Gastroesophageal sphincter (tissue), 4 donors: ENCODE data around the gene CHRNA4. TPM values are rescaled to one million over a fixed set of nuclear protein-coding genes. Genes with fewer than 3 reads are reported as not detected.

ENCODE experiments used
- ATAC-seq: fragments of 150-250 bp; one replicate; pipeline ENCODE4 v1.9.1; 2016; ENCODE audit warnings: mild to moderate bottlenecking, moderate library complexity
- H3K27ac ChIP-seq, 4 donors: fragments of 200-600 bp; sonication (generic) in 3 of 4; 1 replicate in 3 of 4; 2 replicates in 1 of 4; pipeline ENCODE4 v1.5.1; 2016 to 2019
- H3K27me3 ChIP-seq: fragments of 200-600 bp; sonication (generic); one replicate; pipeline ENCODE4 v1.5.1; 2019
- H3K36me3 ChIP-seq, 2 donors: fragments of 200-600 bp; sonication (generic); one replicate each; pipeline ENCODE4 v1.5.1; 2019; ENCODE audit warnings: control low read depth in 1 of 2
- H3K4me1 ChIP-seq, 3 donors: fragments of 200-600 bp; sonication (generic); 1 replicate in 2 of 3; 2 replicates in 1 of 3; pipeline ENCODE4 v1.5.1; 2016 to 2019; ENCODE audit warnings: control low read depth in 2 of 3
- H3K4me3 ChIP-seq, 2 donors: fragments of 200-600 bp; sonication (generic); one replicate each; pipeline ENCODE4 v1.5.1; 2019; ENCODE audit warnings: mild to moderate bottlenecking in 1 of 2, moderate library complexity in 1 of 2
- H3K9me3 ChIP-seq, 3 donors: fragments of 200-600 bp; sonication (generic); one replicate each; pipeline ENCODE4 v1.5.1; 2017 to 2019; ENCODE audit warnings: control low read depth in 2 of 3
- EP300 ChIP-seq: sonication (generic); formaldehyde crosslinking; IDR thresholded peaks from one replicate; pipeline ENCODE4 v1.6.1; 2017; ENCODE audit warnings: antibody characterized with exemption, mild to moderate bottlenecking
- POLR2A ChIP-seq, 2 donors: fragments of 450-650 bp; IDR thresholded peaks; one replicate each; pipeline ENCODE4 v1.6.1; 2017; ENCODE audit warnings: antibody characterized with exemption in 2 of 2, mild to moderate bottlenecking in 2 of 2, moderate library complexity in 1 of 2
- POLR2AphosphoS5 ChIP-seq: sonication (generic); formaldehyde crosslinking; IDR thresholded peaks from one replicate; pipeline ENCODE4 v1.6.1; 2017; ENCODE audit warnings: antibody characterized with exemption
- WGBS, 2 donors: methylation state at CpG; one replicate each; pipeline ENCODE4 v1.1.5; 2018; ENCODE audit warnings: low coverage in 1 of 2; 5-methylcytosine and 5-hydroxymethylcytosine counted together
- total RNA-seq, 4 donors: library from RNA; depleted of rRNA; stranded (reverse); fragments of >200 nt; gene quantifications; one replicate each; pipeline ENCODE4 v1.1.0, GENCODE V29; 2016
- TF ChIP-seq, protein P1 (sequence below), 4 experiments: fragments of 200-600 bp in 2 of 4; fragments of 450-650 bp in 2 of 4; sonication (generic) in 1 of 4; IDR thresholded peaks; one replicate each; pipeline ENCODE4 v1.5.1; 2017 to 2019; ENCODE audit warnings: antibody characterized with exemption in 4 of 4, mild to moderate bottlenecking in 2 of 4, moderate library complexity in 2 of 4

CHRNA4 gene
- total RNA-seq, 4 donors from 2014 or later, result not detected

DNA sequence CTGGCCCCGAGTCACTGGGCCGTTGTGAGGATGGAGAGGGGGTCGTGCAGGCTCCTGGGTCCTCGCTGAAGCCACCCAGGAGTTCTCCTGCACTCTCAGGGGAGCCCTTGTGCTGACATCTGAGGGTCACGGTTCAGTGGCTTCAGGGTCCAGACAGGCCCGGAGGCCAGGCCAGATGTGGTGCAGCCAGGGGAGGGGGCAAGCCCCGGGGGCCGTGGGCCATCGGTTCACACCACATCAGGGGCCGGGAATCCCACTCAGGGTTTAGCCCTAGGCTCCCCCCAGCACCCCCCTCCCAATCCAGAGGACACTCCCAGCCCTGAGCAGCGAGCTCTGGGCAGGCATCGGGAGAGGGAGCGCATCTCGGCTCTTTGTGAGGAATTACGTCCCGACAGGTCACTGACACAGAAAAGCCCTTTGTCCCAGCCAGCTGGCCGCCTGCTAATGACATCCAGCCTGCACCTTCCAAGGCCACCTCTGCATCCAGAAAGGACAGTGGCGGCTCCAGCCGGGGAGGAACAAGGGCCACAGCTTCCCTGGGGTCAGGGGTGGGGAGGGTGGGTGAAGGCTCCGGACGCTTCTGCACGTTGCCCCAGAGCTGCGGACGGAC lies 6.4 kb upstream of the CHRNA4 start:
- ATAC-seq, result no peak
- H3K4me1 ChIP-seq, result no peaks in the 10 kb centered on the region
- H3K9me3 ChIP-seq, result no peaks in the 10 kb centered on the region
- H3K27me3 ChIP-seq, result peaks cover 89% of the 10 kb centered on the region
- no peak overlapping the region for H3K27ac ChIP-seq
- TF ChIP-seq EP300, result no peak
- TF ChIP-seq, protein P1, sequence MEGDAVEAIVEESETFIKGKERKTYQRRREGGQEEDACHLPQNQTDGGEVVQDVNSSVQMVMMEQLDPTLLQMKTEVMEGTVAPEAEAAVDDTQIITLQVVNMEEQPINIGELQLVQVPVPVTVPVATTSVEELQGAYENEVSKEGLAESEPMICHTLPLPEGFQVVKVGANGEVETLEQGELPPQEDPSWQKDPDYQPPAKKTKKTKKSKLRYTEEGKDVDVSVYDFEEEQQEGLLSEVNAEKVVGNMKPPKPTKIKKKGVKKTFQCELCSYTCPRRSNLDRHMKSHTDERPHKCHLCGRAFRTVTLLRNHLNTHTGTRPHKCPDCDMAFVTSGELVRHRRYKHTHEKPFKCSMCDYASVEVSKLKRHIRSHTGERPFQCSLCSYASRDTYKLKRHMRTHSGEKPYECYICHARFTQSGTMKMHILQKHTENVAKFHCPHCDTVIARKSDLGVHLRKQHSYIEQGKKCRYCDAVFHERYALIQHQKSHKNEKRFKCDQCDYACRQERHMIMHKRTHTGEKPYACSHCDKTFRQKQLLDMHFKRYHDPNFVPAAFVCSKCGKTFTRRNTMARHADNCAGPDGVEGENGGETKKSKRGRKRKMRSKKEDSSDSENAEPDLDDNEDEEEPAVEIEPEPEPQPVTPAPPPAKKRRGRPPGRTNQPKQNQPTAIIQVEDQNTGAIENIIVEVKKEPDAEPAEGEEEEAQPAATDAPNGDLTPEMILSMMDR (IDR thresholded peaks at IDR 0.05), result no peak
- no peak overlapping the region for H3K4me3 ChIP-seq
- H3K36me3 ChIP-seq, result no peaks in the 10 kb centered on the region
- 79% methylated on average over 10 of the region's 24 CpGs; no CpG with 5 or more reads in 1 of the 2 donors for WGBS, 2 donors

DNA sequence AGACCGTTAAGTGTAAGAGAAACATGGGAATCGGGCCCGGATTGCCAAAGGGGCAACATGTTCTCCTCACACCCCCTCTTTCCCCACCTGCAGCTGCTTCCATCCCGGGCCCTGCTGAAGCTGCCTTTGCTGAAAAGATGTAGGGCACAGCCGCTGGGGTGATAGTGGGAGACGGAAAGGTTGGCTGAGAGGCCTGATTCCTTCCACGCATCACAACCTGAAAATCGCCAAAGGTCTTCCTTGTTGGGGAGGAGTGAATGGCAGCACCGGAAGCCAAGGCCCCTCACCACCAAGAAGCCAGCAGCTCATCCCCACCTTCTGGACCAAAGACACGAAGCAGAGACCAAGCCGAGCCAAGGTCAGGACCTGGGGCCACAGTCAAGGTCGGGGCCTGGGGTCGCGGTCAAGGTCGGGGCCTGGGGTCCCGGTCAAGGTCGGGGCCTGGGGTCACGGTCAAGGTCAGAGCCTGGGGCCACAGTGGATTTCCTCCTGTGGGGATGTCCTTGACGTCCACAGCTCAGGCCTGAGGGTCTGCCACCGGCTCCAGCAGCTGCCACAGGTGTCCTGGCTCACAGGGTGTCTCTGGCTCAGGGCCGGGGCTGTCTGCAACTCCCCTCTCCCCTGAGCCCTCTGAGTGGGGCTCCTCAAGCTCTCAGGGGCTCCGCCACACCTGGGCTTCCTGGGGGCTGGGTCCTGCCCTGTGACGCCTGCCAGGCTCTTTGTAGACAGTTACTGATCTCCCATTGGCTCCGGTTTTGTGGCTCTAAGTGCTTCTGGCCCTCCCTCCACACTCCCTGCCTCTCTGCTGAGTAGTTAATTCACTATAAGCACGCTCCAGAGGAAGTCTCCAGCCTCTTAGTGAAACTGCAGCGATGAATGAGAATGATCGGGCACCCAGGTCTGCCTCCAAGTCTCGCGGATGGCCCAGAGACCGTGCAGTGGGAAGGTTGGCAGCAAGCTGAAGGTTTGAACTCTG lies 5.5 kb upstream of the CHRNA4 start:
- H3K4me3 ChIP-seq, result no peak overlapping the region
- TF ChIP-seq, protein P1 (IDR thresholded peaks at IDR 0.05), result no peak
- no peak for TF ChIP-seq POLR2A (IDR thresholded peaks at IDR 0.05)
- no peak for TF ChIP-seq POLR2AphosphoS5
- no peak for TF ChIP-seq EP300
- H3K36me3 ChIP-seq, result no peaks in the 10 kb centered on the region
- no peak overlapping the region for H3K27ac ChIP-seq
- WGBS, 2 donors, result 37 to 42% methylated on average over 2 of the region's 30 CpGs
- H3K27me3 ChIP-seq, result peaks cover 92% of the 10 kb centered on the region
- no peaks in the 10 kb centered on the region for H3K4me1 ChIP-seq
- no peak for ATAC-seq
- no peaks in the 10 kb centered on the region for H3K9me3 ChIP-seq

DNA sequence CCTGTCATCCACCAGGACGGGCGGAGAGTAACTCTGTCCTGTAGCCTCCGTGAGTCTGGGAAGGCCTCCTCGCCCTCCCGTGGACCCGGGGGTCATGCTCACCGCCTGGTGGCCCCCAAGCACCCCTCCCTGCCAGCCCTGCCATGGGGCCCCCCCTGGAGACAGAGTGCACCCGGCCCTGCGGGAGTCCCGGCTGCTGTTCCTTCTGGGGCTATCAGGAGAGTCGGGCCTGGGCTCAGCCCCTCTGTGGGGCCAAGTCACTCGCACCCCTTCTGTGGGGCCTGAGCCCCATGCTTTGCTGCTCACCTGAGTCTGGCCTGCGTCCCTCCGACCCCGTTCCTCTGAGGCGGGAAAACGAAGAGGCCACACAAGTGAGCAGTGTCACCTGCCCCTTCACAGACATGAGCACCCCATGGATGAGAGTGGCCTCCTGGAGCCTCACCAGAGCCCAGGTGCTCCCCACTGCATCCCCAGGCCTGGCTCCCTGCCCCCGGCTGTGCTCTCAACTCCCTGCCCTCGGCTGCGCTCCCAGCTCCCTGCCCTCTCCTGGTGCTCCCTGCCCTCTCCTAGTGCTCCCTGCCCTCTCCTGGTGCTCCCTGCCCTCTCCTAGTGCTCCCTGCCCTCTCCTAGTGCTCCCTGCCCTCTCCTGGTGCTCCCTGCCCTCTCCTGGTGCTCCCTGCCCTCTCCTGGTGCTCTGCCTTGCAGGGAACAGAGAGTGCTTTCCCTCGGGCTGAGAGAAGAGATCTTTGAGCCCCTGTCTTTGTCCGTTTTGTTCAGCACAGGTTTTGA lies 4.6 kb upstream of the CHRNA4 start:
- Histone ChIP-seq H3K4me3 (no peak overlapping the region), H3K36me3 (no peaks in the 10 kb centered on the region), H3K27me3 (peaks cover 92% of the 10 kb centered on the region), H3K9me3 (no peaks in the 10 kb centered on the region), H3K27ac (no peak overlapping the region), H3K4me1 (peaks cover 0 to 4% (median 0%) of the 10 kb centered on the region in 3 donors)
- TF ChIP-seq POLR2AphosphoS5, result no peak
- TF ChIP-seq, protein P1 (IDR thresholded peaks at IDR 0.05), result no peak
- no peak for TF ChIP-seq EP300
- no peak for TF ChIP-seq POLR2A (IDR thresholded peaks at IDR 0.05)
- 93 to 94% methylated on average over 3 to 5 of the region's 22 CpGs for WGBS, 2 donors
- ATAC-seq, result no peak

DNA sequence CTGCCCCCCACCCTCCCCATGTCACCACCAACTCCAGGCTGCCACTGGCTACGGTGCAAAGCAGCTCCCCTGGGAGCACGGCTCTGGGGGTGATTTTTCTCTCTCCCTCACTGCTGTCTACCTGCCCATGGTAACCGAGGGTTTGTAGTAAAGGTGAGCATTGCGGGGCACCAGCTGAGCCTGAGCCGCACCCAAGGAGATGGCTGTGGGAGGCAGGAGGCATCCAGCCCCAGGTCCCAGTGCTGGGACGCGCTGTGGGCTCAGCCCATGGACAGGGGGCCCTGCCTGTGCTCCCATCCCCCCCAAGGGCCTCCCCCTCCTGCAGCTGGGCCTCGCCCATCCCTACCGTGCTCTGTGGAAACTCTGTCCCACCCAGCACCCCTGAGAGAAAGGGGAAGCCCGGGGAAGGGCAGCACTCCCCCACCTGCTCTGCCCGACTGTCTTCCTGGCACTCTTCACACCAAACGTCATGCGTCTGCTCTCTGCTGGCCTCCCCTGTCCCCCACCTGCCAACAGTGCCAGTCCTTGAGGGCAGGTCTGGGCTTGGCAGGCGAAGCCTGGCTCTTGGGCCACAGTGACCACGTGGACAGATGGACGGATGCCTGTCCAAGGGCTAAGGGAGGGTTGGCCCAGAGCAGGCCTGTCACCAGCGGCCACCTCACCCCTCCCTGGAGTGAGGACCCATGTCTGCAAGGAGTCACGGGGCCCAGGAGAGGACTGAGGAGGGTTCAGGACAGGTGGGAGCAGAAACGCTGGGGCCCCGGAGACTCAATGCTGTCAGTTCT lies 3.8 kb upstream of the CHRNA4 start:
- no peaks in the 10 kb centered on the region for H3K36me3 ChIP-seq
- WGBS, 2 donors, result 100% methylated on average over 1 of the region's 20 CpGs; no CpG with 5 or more reads in 1 of the 2 donors
- ATAC-seq, result no peak
- peaks cover 0 to 9% (median 0%) of the 10 kb centered on the region in 3 donors for H3K4me1 ChIP-seq
- H3K27me3 ChIP-seq, result peaks cover 92% of the 10 kb centered on the region
- no peak overlapping the region for H3K27ac ChIP-seq
- TF ChIP-seq POLR2A (IDR thresholded peaks at IDR 0.05) (no peak), POLR2AphosphoS5 (no peak), EP300 (no peak)
- TF ChIP-seq, protein P1 (IDR thresholded peaks at IDR 0.05), result no peak
- no peak overlapping the region for H3K4me3 ChIP-seq
- H3K9me3 ChIP-seq, result no peaks in the 10 kb centered on the region
